ENCODE results near the gene PCF11.
A peak's percentile ranks its signal among the peaks of the same experiment; 100 is the strongest.

Gene PCF11

GRCh38 chr11:83152264-83152663, 4.7 kb upstream of the PCF11 start:
- no peak for DNase-seq

GRCh38 chr11:83153764-83154163, 3.2 kb upstream of the PCF11 start:
- DNase-seq, result no peak

- peak; percentile 90 for DNase-seq
Measured at GRCh38 chr11:83156144-83156995, 561 bp upstream of the PCF11 start.

GRCh38 chr11:83157594-83158356, 844 bp downstream of the PCF11 start:
- peak; percentile 21 for DNase-seq

- no peak for DNase-seq
Measured at GRCh38 chr11:83158357-83158786, 1.4 kb downstream of the PCF11 start.

- no peak for DNase-seq
Measured at GRCh38 chr11:83158965-83159901, 2.3 kb downstream of the PCF11 start.

- DNase-seq, result no peak
Measured at GRCh38 chr11:83159902-83160865, 3.3 kb downstream of the PCF11 start.

- DNase-seq, result no peak
Measured at GRCh38 chr11:83161610-83162199, 4.8 kb downstream of the PCF11 start.

GRCh38 chr11:83162377-83162776, 5.4 kb downstream of the PCF11 start:
- no peak for DNase-seq

- no peak for DNase-seq
Measured at GRCh38 chr11:83166193-83166866, 9.4 kb downstream of the PCF11 start.

GRCh38 chr11:83168756-83169155, 11.8 kb downstream of the PCF11 start:
- DNase-seq, result no peak

GRCh38 chr11:83170865-83171264, 13.9 kb downstream of the PCF11 start:
- DNase-seq, result no peak

- no peak for DNase-seq
Measured at GRCh38 chr11:83172551-83172950, 15.6 kb downstream of the PCF11 start.

- DNase-seq, result no peak
Measured at GRCh38 chr11:83174008-83174407, 17.1 kb downstream of the PCF11 start.

GRCh38 chr11:83175815-83176214, 18.9 kb downstream of the PCF11 start:
- DNase-seq, result no peak

- DNase-seq, result no peak
Measured at GRCh38 chr11:83181815-83182214, 24.9 kb downstream of the PCF11 start.

- DNase-seq, result no peak
Measured at GRCh38 chr11:83185767-83186166, 28.8 kb downstream of the PCF11 start.

- no peak for DNase-seq
Measured at GRCh38 chr11:83187465-83187864, 30.5 kb downstream of the PCF11 start.

GRCh38 chr11:83191491-83191890, 34.6 kb downstream of the PCF11 start:
- no peak for DNase-seq

GRCh38 chr11:83191986-83192385, 35.1 kb downstream of the PCF11 start:
- DNase-seq, result no peak

Measured in T-helper 9 cell (primary cell).